ENCODE data around the gene SSNA1.
A peak's percentile ranks its signal among the peaks of the same experiment; 100 is the strongest.
"Not testable (repeated sequence)": the region's sequence is repeated elsewhere in the genome, so short reads cannot be mapped to it uniquely, and the experiment has no call there.

The SSNA1 gene

GRCh38 chr9:137228968-137229896 lies 40.8 kb downstream of the SSNA1 start:
- DNase-seq: no peak

DNA sequence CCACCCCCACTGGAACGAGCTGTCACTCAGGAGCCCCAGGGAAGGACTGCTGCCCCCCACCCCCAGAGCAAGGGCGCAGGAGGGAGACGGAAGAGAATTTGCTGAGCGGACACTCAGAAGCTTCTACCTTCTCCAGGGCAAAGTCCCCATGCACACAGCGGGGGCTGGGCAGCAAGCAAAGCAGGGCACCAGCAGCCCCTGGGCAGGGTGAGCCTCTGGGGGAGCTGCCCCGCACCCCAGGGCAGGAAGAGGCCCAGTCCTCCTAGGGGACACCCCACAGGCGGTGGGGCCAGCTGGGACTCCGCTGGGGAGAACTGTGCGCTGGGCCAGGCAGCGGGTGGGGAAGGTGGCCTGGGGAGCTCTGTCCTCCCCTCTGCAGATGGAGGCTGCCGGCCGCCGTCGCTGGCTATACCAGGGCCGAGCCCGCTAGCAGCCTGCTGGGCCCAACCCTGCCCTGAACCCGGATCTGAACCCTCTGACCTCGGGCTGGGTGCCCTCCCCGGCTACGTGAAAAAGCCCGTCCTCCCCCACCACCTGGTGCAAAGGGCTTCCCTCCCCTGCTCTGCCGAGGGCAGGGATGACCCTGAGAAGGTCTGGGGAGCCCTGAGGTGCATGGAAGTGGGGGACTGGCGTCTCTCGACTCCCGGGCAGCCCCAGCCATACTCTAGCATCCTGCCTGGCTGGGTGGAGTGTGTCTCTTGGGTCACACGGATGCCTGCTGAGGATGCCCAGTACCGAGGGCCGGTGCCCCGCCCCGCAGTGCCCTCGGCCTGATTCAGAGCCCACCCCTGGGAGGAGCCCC lies 41.6 kb downstream of the SSNA1 start:
- no peak for DNase-seq

DNA sequence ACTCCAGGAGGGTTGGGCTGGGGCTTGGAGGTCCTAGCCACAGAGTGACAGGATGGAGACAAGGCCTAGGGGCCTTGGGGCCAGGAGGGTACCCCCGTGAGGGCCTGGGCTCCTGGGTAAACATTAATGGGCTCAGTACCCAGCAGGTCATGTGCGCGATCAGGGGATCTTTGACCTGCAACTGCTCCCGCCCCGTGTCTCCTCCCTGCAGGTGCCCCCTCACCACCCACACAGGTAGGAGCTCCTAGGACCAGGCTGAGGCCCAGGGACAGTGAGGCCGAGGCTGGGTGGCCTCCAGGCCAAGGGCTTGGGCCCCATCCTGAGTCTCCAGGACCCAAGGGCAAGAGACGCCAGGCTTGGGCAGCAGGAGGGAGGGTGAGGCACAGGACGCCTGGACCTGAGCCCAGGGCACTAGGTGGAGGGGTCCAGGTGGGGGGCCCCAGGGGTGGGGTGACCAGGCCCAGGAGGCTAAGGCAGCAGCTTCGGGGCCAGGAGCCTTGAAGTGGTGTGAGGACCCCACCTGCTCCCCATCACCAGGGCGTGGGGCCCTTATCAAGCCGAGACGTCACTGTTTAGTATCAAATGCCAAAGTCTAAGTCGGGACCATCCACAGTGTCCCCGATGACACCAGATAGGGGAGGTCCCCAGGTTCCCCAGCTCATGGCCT lies 42.4 kb downstream of the SSNA1 start, which contains the start of gene SLC34A3:
TSS of gene SLC34A3 (plus strand) at position 197 of the 667 bp plus-strand sequence. CDS start 802 bp downstream, outside the sequence.
- DNase-seq: no peak

- no peak for DNase-seq
Measured at GRCh38 chr9:137231372-137232039, 43.0 kb downstream of the SSNA1 start.

DNA sequence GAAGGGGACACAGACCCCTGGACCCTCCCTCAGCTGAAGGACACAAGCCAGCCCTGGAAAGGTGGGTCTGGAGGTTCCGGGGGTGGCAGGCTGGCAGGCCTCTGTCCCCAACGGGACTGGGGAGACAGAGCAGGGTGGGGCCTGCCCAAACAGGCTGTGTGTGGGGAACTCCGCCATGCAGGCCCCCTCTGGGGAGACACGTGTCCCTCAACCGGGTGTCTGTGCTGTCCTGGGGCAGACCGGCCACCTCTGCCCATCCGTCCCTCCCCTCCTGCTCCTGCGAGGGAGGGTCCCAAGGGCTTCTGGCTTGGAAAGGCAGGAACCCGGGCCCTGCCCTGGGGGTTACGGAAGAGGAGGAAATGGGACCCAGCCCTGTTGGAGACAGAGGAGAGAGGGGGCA lies 43.6 kb downstream of the SSNA1 start:
- no peak for DNase-seq

DNA sequence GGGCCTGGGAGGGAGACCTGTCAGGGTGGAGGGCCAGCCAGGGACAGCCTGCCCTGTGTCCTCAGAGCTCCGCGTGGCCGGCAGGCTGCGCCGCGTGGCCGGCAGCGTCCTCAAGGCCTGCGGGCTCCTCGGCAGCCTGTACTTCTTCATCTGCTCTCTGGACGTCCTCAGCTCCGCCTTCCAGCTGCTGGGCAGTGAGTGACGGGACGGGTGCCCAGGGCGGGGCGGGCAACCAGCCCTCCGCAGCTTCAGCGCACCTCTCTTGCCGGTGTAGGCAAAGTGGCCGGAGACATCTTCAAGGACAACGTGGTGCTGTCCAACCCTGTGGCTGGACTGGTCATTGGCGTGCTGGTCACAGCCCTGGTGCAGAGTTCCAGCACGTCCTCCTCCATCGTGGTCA lies 44.0 kb downstream of the SSNA1 start:
- DNase-seq: no peak

GRCh38 chr9:137233143-137233980 lies 44.9 kb downstream of the SSNA1 start:
- DNase-seq: no peak

GRCh38 chr9:137234055-137234697 lies 45.7 kb downstream of the SSNA1 start:
- DNase-seq: no peak

DNA sequence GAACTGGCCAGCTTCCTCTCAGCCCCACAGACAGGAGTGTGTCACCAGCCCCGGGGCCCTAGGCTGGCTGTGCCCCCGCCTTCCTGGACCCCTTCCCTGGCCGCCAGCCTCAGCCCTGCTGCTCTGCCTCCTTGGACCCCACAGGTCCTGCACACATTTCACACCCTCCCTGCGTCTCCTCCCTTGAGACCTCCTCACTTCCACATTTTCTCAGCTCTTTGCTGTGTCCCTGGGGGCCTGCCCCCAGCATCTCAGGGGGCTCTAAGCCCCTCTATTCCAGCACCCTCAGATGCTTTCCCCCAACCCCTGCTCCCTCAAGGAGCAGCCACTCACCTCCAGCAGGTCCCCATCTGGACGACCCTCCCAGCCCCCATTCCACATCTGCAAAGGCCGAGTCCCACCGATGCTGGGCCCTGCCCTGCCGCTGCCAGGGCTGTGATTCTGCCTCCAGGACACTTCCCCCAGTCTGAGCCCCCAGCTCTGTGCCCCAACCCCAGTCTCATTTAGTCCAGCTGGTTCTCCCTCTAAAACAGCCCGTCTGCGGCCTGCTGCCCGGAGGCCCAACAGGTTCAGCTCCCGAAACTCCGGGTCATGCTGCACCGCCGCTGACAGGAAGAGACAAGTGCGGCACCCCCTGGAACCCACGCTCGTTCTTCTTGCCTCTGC lies 46.4 kb downstream of the SSNA1 start:
- DNase-seq: no peak

- DNase-seq: no peak
Measured at GRCh38 chr9:137235424-137236237, 47.2 kb downstream of the SSNA1 start.

DNA sequence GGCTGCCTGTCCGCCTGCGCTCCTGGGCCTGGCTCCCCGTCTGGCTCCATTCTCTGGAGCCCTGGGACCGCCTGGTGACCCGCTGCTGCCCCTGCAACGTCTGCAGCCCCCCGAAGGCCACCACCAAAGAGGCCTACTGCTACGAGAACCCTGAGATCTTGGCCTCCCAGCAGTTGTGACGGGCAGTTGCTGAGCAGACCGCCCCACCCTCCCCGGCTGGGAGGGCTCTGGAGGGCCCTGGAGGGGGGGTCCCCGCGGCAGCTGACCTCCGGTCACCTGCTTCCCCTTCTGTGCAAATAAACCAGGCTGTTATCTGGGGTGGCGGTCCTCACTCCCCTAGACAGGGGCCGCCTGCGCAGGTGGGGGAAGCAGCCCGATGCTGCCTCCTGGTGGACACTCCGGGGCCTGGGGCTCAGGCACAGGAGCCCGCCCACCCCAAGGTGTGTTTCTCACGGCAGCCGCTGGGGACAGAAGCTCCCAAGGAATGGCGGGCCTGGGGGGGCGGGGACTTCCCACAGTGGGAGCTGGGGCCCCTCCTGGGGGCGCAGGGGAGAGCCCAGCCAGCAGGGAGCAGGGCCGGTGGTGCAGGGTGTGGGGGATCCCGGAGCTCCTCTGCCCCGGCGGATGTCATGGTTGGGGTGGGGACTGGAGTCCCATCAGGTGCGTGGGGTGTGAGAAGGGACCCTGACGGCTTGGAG lies 47.9 kb downstream of the SSNA1 start:
- DNase-seq: peak in 56 of 58 donors; percentile 7 to 88 (median 67)

DNA sequence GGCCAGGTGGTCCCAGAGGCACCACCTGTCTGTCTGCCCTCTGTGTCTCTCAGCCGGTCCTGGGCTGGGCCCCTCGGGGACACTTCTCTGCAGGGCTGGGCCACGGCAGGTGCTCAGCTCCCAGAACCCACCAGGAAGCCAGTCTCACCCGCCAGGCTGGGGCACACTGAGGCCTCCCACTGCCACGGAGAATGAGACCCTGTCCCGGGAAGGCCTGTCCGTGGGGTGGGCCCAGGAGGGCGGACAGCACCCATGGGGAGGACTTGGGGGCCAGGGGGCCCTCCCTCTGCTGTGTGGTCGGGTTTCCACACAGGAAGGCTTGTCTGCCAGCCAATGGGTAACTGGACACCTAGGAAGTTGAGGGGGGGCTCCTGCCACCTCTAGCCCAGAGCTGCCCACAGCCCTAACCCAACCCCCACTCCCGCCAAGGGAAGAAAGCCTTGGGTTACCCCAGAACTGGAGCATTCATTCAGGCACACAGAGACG lies 48.5 kb downstream of the SSNA1 start:
- peak in 1 of 58 donors; percentile 41 for DNase-seq

- DNase-seq: peak in 45 of 58 donors; percentile 23 to 90 (median 59)
Measured at GRCh38 chr9:137237759-137238726, 49.6 kb downstream of the SSNA1 start.

DNA sequence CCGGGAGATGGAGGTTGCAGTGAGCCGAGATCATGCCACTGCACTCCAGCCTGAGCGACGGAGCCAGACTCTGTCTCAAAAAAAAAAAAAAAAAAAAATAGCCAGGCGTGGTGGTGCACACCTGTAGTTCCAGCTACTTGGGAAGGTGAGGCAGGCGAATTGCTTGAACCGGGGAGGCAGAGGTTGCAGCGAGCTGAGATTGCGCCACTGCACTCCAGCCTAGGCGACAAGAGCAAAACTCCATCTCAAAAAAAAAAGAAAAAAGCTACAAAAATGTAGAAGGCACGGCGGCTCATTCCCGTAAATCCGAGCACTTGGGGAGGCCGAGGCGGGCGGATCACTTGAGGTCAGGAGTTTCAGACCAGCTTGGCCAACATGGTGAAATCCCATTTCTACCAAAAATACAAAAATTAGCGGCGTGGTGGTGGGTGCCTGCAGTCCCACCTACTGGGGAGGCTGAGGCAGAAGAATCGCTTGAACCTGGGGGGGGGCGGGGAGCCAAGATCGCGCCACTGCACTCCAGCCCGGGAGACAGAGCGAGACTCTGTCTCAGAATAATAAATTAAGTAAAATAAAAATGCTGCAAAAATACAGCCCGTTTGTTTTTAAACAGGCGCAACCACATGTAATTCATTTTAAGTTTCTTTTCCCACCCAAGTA lies 51.2 kb downstream of the SSNA1 start:
- not testable (repeated sequence) for DNase-seq

Data from anterior cingulate cortex (tissue), 58 donors.